GM19239 (cell line): ENCODE measurements around the gene NDOR1.
A peak's percentile ranks its signal among the peaks of the same experiment; 100 is the strongest.

Experiments
- DNase-seq: peaks from one replicate; pipeline ENCODE4 v3.0.0; 2011; ENCODE audit warnings: low spot score; ENCODE audit not compliant: insufficient read length
- FAIRE-seq: peaks from 2 replicates; lab custom pipeline; 2011; peaks lifted over from hg19 to GRCh38; lab: Jason Lieb, UNC

NDOR1 gene

GRCh38 chr9:137180491-137180890, 25.0 kb upstream of the NDOR1 start:
- FAIRE-seq (no peak), DNase-seq (no peak)

- FAIRE-seq (no peak), DNase-seq (no peak)
Measured at GRCh38 chr9:137181680-137182079, 23.8 kb upstream of the NDOR1 start.

GRCh38 chr9:137182836-137183235, 22.7 kb upstream of the NDOR1 start:
- DNase-seq (no peak), FAIRE-seq (no peak)

DNA sequence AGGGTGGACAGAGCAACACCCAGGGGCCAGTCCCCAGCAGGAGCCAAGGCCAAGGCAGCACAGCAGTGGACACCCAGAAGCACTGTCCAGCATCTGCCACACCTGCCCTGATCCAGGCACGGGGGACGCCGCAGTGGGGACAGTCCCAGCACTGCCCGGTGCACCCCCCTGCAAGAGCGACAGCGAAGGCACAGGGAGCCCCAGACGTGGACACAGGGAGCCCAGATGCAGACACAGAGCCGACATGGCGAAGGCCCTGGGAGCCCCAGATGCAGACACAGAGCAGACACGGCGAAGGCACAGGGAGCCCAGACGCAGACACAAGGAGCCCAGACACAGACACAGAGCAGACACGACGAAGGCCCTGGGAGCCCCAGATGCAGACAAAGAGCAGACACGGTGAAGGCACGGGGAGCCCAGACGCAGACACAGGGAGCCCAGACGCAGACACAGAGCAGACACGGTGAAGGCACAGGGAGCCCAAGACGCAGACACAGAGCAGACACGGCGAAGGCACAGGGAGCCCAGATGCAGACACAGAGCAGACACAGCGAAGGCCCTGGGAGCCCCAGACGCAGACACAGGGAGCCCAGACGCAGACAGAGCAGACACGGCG, 21.4 kb upstream of the NDOR1 start:
- DNase-seq (no peak), FAIRE-seq (no peak)

GRCh38 chr9:137184881-137185660, 20.4 kb upstream of the NDOR1 start:
- FAIRE-seq (no peak), DNase-seq (no peak)

DNA sequence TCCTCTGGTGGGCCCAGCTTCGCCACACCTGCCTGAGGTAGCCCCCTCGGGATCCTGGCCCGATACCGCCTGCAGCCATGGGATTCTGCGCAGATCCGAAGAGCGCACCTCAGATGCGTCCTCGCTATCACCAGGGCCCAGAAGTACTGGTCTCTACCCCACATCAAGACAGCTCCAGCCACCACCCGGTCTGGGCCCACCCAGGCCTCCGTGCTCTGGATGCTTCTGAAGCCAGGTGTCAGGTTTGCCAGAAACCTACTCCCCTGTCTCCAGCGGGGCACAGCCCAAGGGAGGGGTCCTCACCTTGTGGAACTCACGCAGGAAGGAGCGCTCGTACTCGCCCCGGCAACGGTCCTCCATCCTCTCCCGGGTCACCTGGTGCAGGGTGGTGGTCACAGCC, 19.6 kb upstream of the NDOR1 start:
- FAIRE-seq = no peak

DNA sequence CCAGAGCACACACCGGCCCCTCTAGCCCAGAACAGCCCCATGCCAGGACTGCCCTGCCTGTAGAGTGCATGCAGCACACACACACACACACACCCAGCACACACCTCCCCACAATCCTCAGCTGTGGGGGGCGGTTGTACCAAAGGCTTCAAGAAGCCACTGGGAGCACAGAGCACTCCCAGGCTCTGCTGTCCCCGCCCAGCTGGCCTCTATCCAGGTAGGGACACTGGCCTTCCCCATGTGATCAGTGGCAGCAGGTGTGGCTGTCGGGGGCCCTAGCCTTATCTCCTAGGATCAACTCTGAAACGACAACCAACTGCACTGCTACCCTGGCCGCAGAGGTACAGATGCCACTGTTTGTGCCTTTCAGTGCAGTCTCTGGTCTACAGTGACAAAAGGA, 19.1 kb upstream of the NDOR1 start:
- FAIRE-seq (no peak), DNase-seq (no peak)

More for the DNA sequence above, 19.6 kb upstream of the NDOR1 start:
- no peak for DNase-seq

- FAIRE-seq (no peak), DNase-seq (no peak)
Measured at GRCh38 chr9:137187386-137187785, 18.1 kb upstream of the NDOR1 start.

- no peak for FAIRE-seq
- DNase-seq = no peak
Measured at GRCh38 chr9:137188086-137188489, 17.4 kb upstream of the NDOR1 start.

- DNase-seq (peak; percentile 95), FAIRE-seq (peak; percentile 95)
Measured at GRCh38 chr9:137188490-137189296, 16.8 kb upstream of the NDOR1 start, which contains the start of the genes ANAPC2 and SSNA1. ANAPC2 (minus strand) TSS chr9:137188560; CDS start chr9:137188532, 28 bp downstream. SSNA1 (plus strand) TSS chr9:137188676; CDS start chr9:137188727, 51 bp downstream.

DNA sequence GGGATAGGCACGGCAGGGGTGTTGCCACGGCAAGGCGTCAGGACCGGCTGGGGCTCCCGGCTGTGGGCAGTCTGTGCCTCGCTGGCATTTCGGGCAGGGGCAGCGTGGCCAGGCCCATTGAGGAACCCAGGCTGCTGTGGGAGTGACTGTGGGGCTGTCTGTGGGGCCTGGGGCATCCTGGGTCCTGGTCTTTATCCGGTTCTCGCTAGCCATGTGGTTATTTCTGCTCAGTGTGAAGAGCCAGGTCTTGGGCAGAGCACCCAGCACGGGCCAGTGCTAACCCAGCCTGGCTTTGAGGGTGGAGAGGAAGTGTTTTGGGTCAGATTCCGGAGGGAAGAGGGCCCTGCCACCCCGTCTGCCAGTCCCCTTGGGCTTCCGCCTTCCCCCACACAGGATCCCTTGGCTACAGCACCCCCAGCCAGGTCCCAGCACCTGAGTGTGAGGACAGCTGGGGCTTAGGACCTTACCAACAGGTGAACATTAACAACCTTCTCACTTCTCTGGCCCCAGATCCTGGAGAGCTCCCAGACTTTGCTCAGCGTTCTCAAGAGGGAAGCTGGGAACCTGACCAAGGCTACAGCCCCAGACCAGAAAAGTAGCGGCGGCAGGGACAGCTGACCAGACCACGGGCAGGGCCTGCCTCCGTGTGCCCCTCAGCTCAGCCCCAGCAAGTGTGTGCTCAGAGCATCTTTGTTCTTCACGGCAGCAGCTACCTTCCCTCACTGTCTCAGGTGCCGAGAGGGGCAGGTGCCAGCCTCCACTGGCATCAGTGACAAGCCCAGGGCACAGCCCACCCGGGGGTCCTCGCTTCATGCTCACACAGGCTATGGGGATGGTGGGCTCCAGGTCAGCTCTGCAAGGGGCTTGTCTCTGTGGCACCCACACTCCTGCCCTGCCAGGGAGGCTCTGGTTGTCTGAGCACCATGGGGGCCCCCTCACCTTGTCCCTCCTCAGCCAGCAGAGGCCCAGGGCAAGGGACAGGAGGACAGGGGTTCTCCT, 15.9 kb upstream of the NDOR1 start:
- no peak for DNase-seq
- FAIRE-seq = no peak

DNA sequence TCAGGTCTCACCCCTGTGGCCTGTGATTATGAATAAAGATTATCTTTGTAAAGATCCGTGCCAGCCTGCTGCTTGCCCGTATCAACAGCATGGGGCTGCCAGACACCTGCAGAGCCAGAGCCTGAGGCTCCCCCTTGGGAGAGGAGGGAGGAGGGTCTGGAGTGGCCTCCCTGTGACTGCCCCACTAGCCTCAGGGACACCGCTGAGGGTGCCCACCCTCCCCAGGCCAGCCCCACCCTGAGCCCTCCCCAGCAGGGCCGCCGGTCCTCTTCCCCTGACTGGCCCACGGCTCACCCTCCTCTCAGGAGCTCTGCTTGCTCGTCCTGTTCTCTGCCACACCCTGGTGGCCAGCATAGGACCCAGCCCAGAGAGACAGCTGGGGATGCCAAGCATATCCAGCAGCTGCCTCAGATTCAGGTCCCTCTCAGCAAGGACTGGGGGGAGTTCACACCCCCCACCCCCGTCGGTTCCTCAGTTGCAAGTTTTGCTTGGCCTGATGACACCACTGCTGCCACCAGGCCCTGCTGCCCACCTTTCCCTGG, 15.1 kb upstream of the NDOR1 start:
- DNase-seq = no peak
- FAIRE-seq = no peak

GRCh38 chr9:137191245-137191644, 14.3 kb upstream of the NDOR1 start:
- DNase-seq (no peak), FAIRE-seq (no peak)

- FAIRE-seq (no peak), DNase-seq (no peak)
Measured at GRCh38 chr9:137191691-137192447, 13.6 kb upstream of the NDOR1 start.

DNA sequence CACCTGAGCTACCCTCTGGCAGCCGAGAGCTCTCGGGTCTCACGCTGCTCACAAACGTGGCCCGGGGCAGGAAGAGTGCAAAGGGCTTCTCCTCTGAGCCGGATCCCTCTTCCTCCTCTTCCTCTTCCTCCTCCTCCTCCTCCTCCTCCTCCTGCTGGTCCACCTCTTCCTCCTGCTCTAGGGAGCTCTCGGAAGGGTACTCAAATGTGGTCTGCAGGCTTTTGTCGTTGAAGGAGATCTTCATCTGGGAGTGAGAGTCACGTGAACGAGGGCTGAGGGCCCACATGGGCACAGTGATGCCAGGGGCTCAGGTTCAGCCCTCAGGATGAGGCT, 13.1 kb upstream of the NDOR1 start:
- no peak for DNase-seq
- FAIRE-seq = no peak

- FAIRE-seq (no peak), DNase-seq (no peak)
Measured at GRCh38 chr9:137192859-137193258, 12.6 kb upstream of the NDOR1 start.

DNA sequence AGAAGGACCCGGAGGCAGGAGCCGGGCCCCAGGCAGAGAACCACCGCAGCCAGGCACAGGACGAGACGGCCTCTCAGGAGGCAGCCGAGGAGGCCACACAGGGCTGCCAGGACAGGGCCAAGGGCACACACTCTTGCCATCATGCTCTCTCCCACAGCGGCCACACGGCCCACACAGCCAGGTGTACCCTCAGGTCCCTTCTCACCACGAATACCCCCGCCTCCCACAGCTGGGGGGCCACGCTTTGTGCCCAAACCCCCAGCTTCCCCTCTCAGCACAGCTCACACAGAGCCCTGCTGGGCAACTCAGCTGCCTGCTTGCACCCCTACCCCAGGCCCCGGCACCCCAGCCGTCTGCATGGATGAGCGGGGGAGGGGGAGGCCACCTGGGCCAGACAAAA, 11.7 kb upstream of the NDOR1 start:
- FAIRE-seq (no peak), DNase-seq (no peak)

- DNase-seq = no peak
Measured at GRCh38 chr9:137194388-137194787, 11.1 kb upstream of the NDOR1 start.

GRCh38 chr9:137194909-137195308, 10.6 kb upstream of the NDOR1 start:
- FAIRE-seq (no peak), DNase-seq (no peak)

More at GRCh38 chr9:137194388-137194787, 11.1 kb upstream of the NDOR1 start:
- FAIRE-seq = no peak
